Mucosa of descending colon (tissue), 3 donors: Measurements from ENCODE around the gene SLC5A10. TPM values are rescaled to one million over a fixed set of nuclear protein-coding genes. Genes with fewer than 3 reads are reported as not detected.

ENCODE experiments used
- ATAC-seq: fragments of 200-7000 bp; cut with Tn5 transposase; one replicate; pipeline ENCODE4 v1.9.1; 2020; ENCODE audit warnings: mild to moderate bottlenecking, moderate library complexity
- DNase-seq, 3 donors: peaks; one replicate each; pipeline ENCODE4 v3.0.0-alpha.2; 2020
- H3K36me3 ChIP-seq: fragments of 200-600 bp; one replicate; pipeline ENCODE4 v1.8.0; 2021; ENCODE audit warnings: low read depth, mild to moderate bottlenecking
- H3K4me1 ChIP-seq: fragments of 200-600 bp; one replicate; pipeline ENCODE4 v1.8.0; 2021; ENCODE audit warnings: low read depth, mild to moderate bottlenecking
- H3K4me3 ChIP-seq: fragments of 200-600 bp; one replicate; pipeline ENCODE4 v1.8.0; 2021; ENCODE audit warnings: mild to moderate bottlenecking
- H3K9me3 ChIP-seq: fragments of 200-600 bp; one replicate; pipeline ENCODE4 v1.8.0; 2021; ENCODE audit warnings: mild to moderate bottlenecking
- intact Hi-C, 2 donors: fragments of 100-400 bp; cut with DNase I in 1 of 2; cut with micrococcal nuclease in 1 of 2; formaldehyde crosslinking; loops; one replicate each; pipeline versions ENCODE4 v1.11.0 to v1.11.1; 2022; cut with DNase I, micrococcal nuclease
- total RNA-seq, 3 donors: library from RNA; stranded (reverse); fragmentation: NEBNext Ultra II Directional in 2 of 3; extraction: Animal tissue kit (Norgen Biotek cat#: 25700) in 2 of 3; gene quantifications; one replicate each; pipeline versions ENCODE4 v1.2.1 to v1.2.4, GENCODE V29; 2021 to 2023
- TF ChIP-seq, protein P1 (sequence below): fragments of 200-600 bp; IDR thresholded peaks from one replicate; pipeline ENCODE4 v1.8.0; 2022; ENCODE audit warnings: antibody characterized with exemption, mild to moderate bottlenecking
- donor health status: DM: no; HTN: no; CAD: no; lungs with moderate emphysema.
- donor health status: DM: no; HTN: no; CAD: no.
- donor health status: DM: no; HTN: yes; CAD: no.

The SLC5A10 gene
- total RNA-seq, 3 donors from 2014 or later: 0.12 TPM; not detected in 2

DNA sequence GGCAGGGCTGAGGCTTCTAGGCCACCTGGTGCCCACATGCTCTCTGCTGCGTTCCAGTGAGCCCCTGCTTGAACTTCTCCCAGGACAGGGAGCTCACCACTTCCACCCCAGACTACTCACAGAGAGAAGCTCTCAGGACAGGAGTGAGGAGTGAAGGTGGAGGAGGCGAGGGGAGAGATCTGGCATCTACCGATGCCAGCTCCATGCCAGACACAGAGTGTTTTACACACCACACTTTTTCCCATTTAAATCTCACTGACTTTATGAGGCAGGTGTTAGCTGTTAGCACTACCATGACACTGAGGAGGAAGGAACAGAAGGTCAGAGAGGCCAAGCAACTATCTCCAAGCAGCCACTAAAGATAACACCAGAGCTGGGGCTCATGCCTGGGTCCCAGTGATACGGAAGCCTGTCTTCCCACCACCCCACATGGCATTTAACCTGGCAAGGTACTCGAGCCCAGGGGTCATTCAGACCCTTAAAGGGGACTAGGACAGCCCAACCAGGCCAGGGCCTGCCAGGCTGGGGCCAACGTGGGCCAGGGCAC lies 45.8 kb downstream of the SLC5A10 start:
- peak; percentile 72 for ATAC-seq
- Histone ChIP-seq H3K4me3 (no peak overlapping the region), H3K9me3 (no peaks in the 10 kb centered on the region), H3K36me3 (no peaks in the 10 kb centered on the region), H3K4me1 (peaks cover 46% of the 10 kb centered on the region)
- peak in 2 of 3 donors; percentile 37 to 46 for DNase-seq
- intact Hi-C loops: no loop called here
- TF ChIP-seq, protein P1, sequence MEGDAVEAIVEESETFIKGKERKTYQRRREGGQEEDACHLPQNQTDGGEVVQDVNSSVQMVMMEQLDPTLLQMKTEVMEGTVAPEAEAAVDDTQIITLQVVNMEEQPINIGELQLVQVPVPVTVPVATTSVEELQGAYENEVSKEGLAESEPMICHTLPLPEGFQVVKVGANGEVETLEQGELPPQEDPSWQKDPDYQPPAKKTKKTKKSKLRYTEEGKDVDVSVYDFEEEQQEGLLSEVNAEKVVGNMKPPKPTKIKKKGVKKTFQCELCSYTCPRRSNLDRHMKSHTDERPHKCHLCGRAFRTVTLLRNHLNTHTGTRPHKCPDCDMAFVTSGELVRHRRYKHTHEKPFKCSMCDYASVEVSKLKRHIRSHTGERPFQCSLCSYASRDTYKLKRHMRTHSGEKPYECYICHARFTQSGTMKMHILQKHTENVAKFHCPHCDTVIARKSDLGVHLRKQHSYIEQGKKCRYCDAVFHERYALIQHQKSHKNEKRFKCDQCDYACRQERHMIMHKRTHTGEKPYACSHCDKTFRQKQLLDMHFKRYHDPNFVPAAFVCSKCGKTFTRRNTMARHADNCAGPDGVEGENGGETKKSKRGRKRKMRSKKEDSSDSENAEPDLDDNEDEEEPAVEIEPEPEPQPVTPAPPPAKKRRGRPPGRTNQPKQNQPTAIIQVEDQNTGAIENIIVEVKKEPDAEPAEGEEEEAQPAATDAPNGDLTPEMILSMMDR: no peak

DNA sequence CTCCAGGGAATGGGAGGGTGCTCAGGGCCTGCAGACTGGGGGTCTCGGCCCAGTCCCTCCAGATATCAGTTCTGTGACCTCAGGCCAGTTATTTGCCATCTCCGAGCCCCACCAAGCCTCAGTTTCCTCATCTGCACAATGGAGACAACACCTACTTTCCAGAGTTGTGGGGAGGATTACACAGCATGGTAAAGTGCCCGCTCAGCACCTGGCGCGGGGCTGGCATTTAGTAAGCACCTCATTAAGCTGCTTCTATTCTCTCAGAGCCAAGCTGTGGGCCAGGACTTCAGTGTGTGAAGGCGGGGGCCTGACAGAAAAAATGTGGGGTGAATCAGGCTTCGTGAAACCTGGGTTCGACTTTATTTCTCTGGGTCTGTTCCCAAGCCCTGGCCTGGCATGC lies 47.4 kb downstream of the SLC5A10 start:
- intact Hi-C loops: no loop called here
- DNase-seq (peak in 1 of 3 donors; percentile 22), ATAC-seq (no peak)
- H3K4me1 ChIP-seq: peaks cover 43% of the 10 kb centered on the region
- H3K4me3 ChIP-seq: no peak overlapping the region
- TF ChIP-seq, protein P1: no peak
- no peaks in the 10 kb centered on the region for H3K9me3 ChIP-seq
- no peaks in the 10 kb centered on the region for H3K36me3 ChIP-seq

GRCh38 chr17:18999911-19000310 lies 47.9 kb downstream of the SLC5A10 start:
- Histone ChIP-seq H3K36me3 (no peaks in the 10 kb centered on the region), H3K4me1 (peaks cover 42% of the 10 kb centered on the region), H3K4me3 (no peak overlapping the region), H3K9me3 (no peaks in the 10 kb centered on the region)
- TF ChIP-seq, protein P1: no peak
- intact Hi-C loops: no loop called here
- no peak for ATAC-seq
- DNase-seq: peak in 2 of 3 donors; percentile 27 to 29

DNA sequence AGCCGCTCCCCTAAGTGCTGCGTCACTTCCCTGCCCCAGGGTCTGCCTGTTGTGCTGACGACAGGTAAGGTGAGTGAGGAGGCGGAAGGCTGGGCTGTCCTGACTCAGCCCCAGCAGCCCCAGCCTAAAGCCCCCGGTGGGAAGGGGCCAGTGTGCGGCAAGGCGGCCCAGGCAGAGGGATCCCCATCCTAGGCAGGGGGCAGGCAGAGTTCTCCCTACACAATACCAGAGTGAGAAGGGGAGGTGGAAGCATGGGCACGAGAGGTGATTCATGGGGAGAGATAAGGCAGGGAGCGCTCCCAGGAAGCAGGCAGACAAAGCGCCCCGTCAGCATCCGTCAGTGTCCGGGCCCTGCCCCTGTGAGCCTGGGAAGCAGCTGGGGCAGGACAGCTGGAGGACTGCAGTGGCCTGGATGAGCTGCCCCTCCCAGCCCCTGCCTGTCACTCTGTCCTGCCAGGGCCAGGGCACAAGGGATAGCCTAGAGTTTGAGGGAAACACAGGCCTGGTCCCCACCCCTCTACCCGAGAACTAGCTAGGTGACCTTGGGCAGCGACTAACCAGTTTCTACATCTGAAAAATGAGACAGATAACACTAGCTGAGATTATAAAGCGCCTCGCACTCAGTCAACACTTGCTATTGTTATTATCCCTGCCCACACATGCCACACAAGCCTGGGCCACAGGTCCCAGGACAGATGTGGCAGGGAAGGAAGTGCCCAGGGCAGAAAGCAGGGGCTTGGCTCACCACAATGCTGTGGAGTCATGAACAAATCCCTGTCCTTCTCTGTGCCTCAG lies 48.8 kb downstream of the SLC5A10 start:
- Histone ChIP-seq H3K4me3 (no peak overlapping the region), H3K9me3 (no peaks in the 10 kb centered on the region), H3K36me3 (no peaks in the 10 kb centered on the region), H3K4me1 (peaks cover 44% of the 10 kb centered on the region)
- TF ChIP-seq, protein P1: no peak
- intact Hi-C loops: no loop called here
- DNase-seq: peak in 2 of 3 donors; percentile 61 to 71
- ATAC-seq: peak; percentile 38

GRCh38 chr17:19001907-19002590 lies 50.1 kb downstream of the SLC5A10 start:
- Histone ChIP-seq H3K4me3 (no peak overlapping the region), H3K36me3 (no peaks in the 10 kb centered on the region)

More at GRCh38 chr17:19001907-19002590, 50.1 kb downstream of the SLC5A10 start:
- intact Hi-C loops: no loop called here
- DNase-seq (peak in 2 of 3 donors; percentile 36 to 46), ATAC-seq (no peak)
- Histone ChIP-seq H3K9me3 (no peaks in the 10 kb centered on the region), H3K4me1 (peaks cover 39% of the 10 kb centered on the region)
- TF ChIP-seq, protein P1: no peak
